Activated CD4-positive, alpha-beta memory T cell treated with anti-CD3 and anti-CD28 coated beads for 36 hours (primary cell): ENCODE measurements around the gene AURKB. TPM values are rescaled to one million over a fixed set of nuclear protein-coding genes. Genes with fewer than 3 reads are reported as not detected.
"Not testable (repeated sequence)": the region's sequence is repeated elsewhere in the genome, so short reads cannot be mapped to it uniquely, and the experiment has no call there.

Experiments
- CTCF ChIA-PET: fragments of 350-600 bp; sonication (Branson Sonifier 250); formaldehyde crosslinking; loops from one replicate; lab custom pipeline; 2021; ENCODE audit warnings: antibody characterized with exemption, inconsistent platforms; lab: Charles Lee
- POLR2A ChIA-PET: fragments of 350-600 bp; sonication (Branson Sonifier 250); formaldehyde crosslinking; loops from one replicate; lab custom pipeline; 2021; ENCODE audit warnings: antibody characterized with exemption; lab: Charles Lee
- DNase-seq: peaks from one replicate; pipeline ENCODE4 v3.0.0-alpha.2; 2020
- H3K27ac Mint-ChIP-seq: one replicate; pipeline ENCODE4 v1.8.0; 2021; ENCODE audit warnings: mixed read lengths
- H3K27me3 Mint-ChIP-seq: one replicate; pipeline ENCODE4 v1.8.0; 2021; ENCODE audit warnings: mixed read lengths
- H3K36me3 Mint-ChIP-seq: one replicate; pipeline ENCODE4 v1.8.0; 2021; ENCODE audit warnings: mixed read lengths
- H3K4me1 Mint-ChIP-seq: one replicate; pipeline ENCODE4 v1.8.0; 2021; ENCODE audit warnings: low read depth, mixed read lengths
- H3K4me3 Mint-ChIP-seq: one replicate; pipeline ENCODE4 v1.8.0; 2021; ENCODE audit warnings: mild to moderate bottlenecking, mixed read lengths
- H3K9me3 Mint-ChIP-seq: one replicate; pipeline ENCODE4 v1.8.0; 2021; ENCODE audit warnings: mixed read lengths
- intact Hi-C: fragments of 100-400 bp; cut with micrococcal nuclease; formaldehyde crosslinking; loops from one replicate; pipeline ENCODE4 v1.15.1; 2023
- total RNA-seq, 2 experiments: library from RNA; stranded (reverse); gene quantifications; one replicate each; pipeline ENCODE4 v1.2.3, GENCODE V29; 2021

AURKB gene
- total RNA-seq, 2 experiments from 2014 or later = 184 TPM

DNA sequence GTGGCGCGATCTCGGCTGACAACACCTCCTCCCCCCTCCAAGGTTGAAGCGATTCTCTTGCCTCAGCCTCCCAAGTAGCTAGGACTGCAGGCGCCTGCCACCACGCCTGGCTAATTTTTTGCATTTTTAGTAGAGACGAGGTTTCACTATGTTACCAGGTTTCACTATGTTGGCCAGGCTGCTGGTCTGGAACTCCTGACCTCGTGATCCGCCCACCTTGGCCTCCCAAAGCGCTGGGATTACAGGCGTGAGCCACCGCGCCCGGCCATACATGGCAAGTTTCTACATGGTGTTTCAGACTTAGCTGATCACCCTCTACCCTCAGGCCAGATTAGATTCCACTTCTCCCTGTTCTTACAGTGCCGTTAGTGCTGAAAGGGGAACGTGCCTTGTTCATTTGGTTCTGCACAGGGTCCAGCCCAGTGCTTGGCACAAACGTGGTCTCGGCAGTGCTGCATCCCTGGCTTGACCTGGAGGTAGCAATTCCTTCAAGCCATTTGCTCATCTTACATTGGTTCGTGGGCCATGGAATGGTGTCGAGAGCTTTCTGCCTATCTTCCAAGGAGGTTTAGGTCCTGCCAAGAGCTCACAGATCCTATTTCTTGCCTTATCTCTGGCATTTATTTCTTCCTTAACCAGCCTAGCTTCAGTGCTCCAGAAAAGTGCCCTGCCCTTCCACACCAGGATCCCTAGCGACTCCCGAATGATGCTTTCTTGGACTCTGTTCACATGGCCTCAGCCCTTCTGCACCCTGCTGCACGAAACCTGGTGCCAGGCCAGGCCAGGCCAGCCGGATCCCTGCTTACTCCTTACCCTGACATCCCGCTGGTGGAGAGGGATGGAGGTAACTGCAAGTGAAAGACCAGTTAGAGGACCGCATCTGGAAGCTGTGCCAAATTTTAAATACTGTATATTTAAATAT, 14.8 kb upstream of the AURKB start:
- peaks cover 42% of the 10 kb centered on the region for H3K4me1 Mint-ChIP-seq
- intact Hi-C loops = loop anchor here (5.0 kb wide), 1 partner anchor 53 kb away; no protein-coding TSS in a partner anchor
- peaks cover 14% of the 10 kb centered on the region for H3K27me3 Mint-ChIP-seq
- H3K4me3 Mint-ChIP-seq = no peak overlapping the region
- CTCF ChIA-PET = interaction anchor here (0.7 to 6.4 kb wide), 8 partner anchors 15 to 106 kb away, joined by 3 to 48 read pairs (median 4); partner anchors contain the start of genes AURKB and BORCS6
- no peak for DNase-seq
- POLR2A ChIA-PET = interaction anchor here (0.7 to 7.9 kb wide), 10 partner anchors 10 to 105 kb away, joined by 3 to 134 read pairs (median 6); partner anchors contain the start of genes AURKB, BORCS6, CTC1 and PFAS
- H3K36me3 Mint-ChIP-seq = peaks cover 51% of the 10 kb centered on the region
- peak overlapping the region; percentile 62 for H3K27ac Mint-ChIP-seq
- peaks cover 2% of the 10 kb centered on the region for H3K9me3 Mint-ChIP-seq

DNA sequence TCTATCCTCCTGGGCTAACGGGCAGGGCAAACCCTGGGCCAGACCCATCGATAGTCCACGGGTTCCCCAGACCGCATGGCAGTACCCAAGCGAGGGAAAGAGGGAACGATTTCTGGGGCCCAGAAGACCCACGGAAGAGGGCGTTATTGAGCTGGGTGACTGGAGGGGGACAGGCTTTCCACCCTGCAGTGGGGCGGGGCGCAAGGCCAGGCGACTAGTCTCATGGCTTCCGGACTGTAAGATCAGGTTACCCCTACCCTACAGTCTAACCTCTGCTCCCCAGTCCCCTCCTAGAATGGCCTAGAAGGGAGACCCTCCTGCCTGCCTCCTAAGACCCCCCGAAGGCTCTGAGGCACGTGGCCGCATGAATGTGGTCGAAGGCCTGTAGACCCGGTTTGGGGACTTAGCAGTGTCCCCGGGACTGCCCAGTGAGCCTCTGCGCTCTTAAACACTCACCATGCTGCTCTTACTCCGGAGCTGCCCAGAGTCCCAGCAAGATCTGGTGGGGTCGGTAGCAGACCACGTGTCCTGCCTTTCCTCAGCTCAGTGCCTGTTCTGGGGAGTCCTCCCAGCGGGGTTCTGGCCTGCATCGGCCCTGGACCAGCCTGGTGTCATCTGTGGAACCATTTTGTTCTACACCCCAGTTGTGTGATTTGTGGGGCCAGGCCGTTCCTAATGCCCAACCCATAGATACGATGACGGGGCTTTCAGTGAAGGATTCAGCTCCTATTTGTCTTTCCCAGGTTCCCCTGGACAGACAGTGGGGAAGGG, 13.2 kb upstream of the AURKB start:
- Mint-ChIP-seq H3K36me3 (peaks cover 38% of the 10 kb centered on the region), H3K27ac (peak overlapping the region; percentile 98), H3K4me1 (peaks cover 47% of the 10 kb centered on the region), H3K4me3 (peak overlapping the region; percentile 98), H3K27me3 (peaks cover 14% of the 10 kb centered on the region), H3K9me3 (peaks cover 2% of the 10 kb centered on the region)
- ChIA-PET POLR2A (interaction anchor here (0.6 to 7.9 kb wide), 9 partner anchors 14 to 160 kb away, joined by 3 to 134 read pairs (median 18); partner anchors contain the start of genes AURKB, BORCS6, CTC1 and PFAS), CTCF (interaction anchor here (0.6 to 6.4 kb wide), 11 partner anchors 19 to 149 kb away, joined by 3 to 48 read pairs (median 5); partner anchors contain the start of genes BORCS6, CTC1, PFAS and SLC25A35)
- intact Hi-C loops = loop anchor here (2.0 to 5.0 kb wide), 3 partner anchors 51 to 67 kb away; partner anchors contain the start of gene RANGRF
- peak; percentile 72 for DNase-seq

DNA sequence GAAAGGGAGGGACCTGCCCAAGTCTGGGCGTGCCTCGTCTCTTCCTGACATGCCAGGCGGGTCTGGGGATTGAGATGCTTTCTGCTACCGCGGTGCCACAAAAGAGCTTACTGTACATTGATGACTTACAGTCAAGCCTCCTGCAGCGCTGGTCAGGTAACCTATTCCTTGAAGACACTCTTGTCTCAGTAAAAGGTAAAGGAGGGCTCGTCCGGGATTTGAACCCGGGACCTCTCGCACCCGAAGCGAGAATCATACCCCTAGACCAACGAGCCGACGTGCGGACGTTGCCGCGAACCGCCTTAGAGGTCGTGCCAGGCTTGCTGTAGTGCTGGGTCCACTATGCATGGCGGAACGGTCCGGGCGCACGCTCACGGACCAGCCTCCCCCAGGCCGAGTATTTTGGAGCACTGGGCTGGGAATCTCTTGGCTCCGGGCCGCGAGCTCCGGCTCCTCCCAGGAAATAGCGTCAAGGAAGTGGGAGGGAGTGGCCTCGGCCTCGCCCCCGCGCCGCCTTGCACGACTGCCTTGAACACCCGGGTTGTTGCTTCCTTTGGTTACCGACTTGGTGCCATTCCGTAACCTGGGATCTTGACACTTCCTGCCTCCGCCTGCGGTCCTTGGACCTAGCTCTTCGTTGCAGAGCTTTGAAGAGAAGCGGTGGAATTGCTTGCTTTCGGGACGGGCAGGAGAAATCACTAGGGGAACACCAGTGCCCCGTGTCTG, 12.4 kb upstream of the AURKB start:
- Mint-ChIP-seq H3K27me3 (peaks cover 14% of the 10 kb centered on the region), H3K27ac (peak overlapping the region; percentile 98), H3K4me3 (peak overlapping the region; percentile 98), H3K9me3 (peaks cover 2% of the 10 kb centered on the region), H3K36me3 (peaks cover 34% of the 10 kb centered on the region), H3K4me1 (peaks cover 47% of the 10 kb centered on the region)
- intact Hi-C loops = loop anchor here (1.0 to 5.0 kb wide), 8 partner anchors 25 to 102 kb away; partner anchors contain the start of gene RANGRF
- POLR2A ChIA-PET = interaction anchor here (0.6 to 7.9 kb wide), 12 partner anchors 13 to 161 kb away, joined by 3 to 134 read pairs (median 10); partner anchors contain the start of genes AURKB, BORCS6, CTC1 and PFAS
- DNase-seq = peak; percentile 94
- CTCF ChIA-PET = interaction anchor here (0.6 to 6.4 kb wide), 9 partner anchors 20 to 148 kb away, joined by 3 to 48 read pairs (median 4); partner anchors contain the start of genes BORCS6, CTC1, PFAS and SLC25A35

DNA sequence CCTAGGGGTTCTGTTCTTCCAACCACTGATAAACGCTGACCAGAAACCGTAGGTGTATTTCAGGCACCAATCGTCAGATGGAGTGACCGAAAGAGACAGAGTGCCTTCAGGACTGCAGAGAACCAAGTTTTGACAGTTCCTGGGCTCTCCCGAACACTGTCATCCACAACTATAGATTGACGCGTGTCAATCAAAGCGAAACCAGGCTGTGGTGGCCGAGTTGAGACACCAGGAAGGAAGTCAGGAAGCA, 11.9 kb upstream of the AURKB start:
- Mint-ChIP-seq H3K4me3 (peak overlapping the region; percentile 98), H3K4me1 (peaks cover 44% of the 10 kb centered on the region), H3K27me3 (peaks cover 14% of the 10 kb centered on the region), H3K9me3 (peaks cover 2% of the 10 kb centered on the region), H3K27ac (peak overlapping the region; percentile 98), H3K36me3 (peaks cover 29% of the 10 kb centered on the region)
- CTCF ChIA-PET = interaction anchor here (1.2 to 6.4 kb wide), 7 partner anchors 12 to 103 kb away, joined by 4 to 48 read pairs (median 6); partner anchors contain the start of genes AURKB, BORCS6, CTC1 and PFAS
- POLR2A ChIA-PET = interaction anchor here (0.6 to 7.9 kb wide), 11 partner anchors 13 to 103 kb away, joined by 3 to 134 read pairs (median 18); partner anchors contain the start of genes AURKB, BORCS6, CTC1 and PFAS
- intact Hi-C loops = loop anchor here (1.0 to 5.0 kb wide), 8 partner anchors 25 to 102 kb away; partner anchors contain the start of gene RANGRF
- peak; percentile 87 for DNase-seq

DNA sequence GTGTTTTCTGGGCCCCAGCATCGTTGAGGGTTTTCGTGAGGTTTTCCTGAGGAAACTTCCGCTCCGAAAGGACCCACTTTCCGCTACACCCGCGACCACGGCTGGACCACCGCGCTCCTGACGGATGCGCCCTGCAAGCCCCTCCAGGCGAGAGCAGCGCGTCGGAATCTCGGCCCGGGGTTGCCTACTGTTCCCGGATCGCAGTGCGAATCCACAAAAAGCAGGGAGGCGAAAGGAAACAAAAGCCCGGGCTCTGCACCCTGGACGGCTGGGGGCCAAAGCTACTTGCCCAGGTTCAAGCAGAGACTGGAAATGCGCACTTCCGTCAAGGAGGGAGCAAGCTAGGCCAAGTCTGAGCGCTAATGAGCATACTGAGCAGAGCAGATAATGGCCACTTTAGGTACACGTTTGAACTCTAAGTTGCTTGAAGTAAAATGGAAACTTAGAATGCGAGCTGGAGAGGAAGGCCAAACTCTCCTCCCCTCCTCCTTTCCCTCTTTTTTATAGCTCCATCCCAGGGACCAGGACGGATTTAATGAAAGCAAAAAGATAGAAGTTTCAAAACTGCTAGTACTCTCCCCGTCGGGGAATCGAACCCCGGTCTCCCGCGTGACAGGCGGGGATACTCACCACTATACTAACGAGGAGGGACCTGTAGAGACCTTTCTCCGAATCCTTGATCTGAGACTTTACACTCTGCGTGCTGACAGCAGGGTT, 11.4 kb upstream of the AURKB start:
- intact Hi-C loops = loop anchor here (1.0 to 5.0 kb wide), 9 partner anchors 12 to 102 kb away; partner anchors contain the start of genes AURKB and RANGRF
- Mint-ChIP-seq H3K4me1 (peaks cover 39% of the 10 kb centered on the region), H3K27ac (peak overlapping the region; percentile 98), H3K27me3 (peaks cover 14% of the 10 kb centered on the region), H3K4me3 (peak overlapping the region; percentile 98), H3K9me3 (peaks cover 2% of the 10 kb centered on the region), H3K36me3 (peaks cover 25% of the 10 kb centered on the region)
- POLR2A ChIA-PET = interaction anchor here (0.7 to 7.9 kb wide), 12 partner anchors 9 to 102 kb away, joined by 3 to 134 read pairs (median 10); partner anchors contain the start of genes AURKB, BORCS6, CTC1 and PFAS
- CTCF ChIA-PET = interaction anchor here (0.6 to 6.4 kb wide), 9 partner anchors 11 to 162 kb away, joined by 3 to 48 read pairs (median 6); partner anchors contain the start of genes AURKB, BORCS6, CTC1 and PFAS
- peak; percentile 93 for DNase-seq

DNA sequence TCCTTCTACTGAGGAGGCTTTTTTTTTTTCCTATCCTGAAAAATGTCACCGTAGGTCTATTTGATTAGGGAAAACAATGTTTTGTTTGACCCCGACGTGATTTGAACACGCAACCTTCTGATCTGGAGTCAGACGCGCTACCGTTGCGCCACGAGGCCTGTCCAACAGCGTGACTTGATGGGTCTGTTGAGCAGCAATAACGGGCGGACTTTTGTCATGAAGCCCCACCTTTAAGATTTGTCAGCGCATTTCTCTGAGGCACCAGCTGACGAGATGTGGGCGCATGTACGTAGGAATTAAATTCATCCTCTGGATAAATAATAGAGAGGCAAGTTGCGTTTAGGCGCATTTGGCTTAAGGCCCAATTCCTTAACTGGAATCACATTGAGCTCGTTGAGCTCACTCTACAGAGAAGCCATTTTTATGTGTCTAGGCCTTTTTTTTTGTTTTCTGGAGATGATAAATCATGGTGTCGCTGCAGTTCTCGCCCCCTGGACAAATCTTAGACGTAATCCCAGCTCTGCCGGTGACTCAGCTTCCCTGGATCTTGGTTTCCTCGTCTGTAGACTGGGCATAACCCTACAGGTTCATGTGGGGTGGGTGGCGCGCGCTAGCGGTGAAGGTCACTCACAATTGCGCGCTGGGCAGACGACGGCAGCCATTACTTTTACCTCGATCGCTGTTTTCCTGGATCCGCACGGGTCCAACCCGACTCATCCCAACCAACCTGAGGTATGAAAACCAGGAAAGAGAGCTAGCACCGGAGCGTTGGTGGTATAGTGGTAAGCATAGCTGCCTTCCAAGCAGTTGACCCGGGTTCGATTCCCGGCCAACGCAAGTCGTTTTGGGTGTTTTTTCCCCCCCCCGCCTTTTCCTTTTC, 10.6 kb upstream of the AURKB start:
- peaks cover 2% of the 10 kb centered on the region for H3K9me3 Mint-ChIP-seq
- intact Hi-C loops = loop anchor here (1.0 to 5.0 kb wide), 2 partner anchors 11 to 49 kb away; partner anchors contain the start of gene AURKB

DNA sequence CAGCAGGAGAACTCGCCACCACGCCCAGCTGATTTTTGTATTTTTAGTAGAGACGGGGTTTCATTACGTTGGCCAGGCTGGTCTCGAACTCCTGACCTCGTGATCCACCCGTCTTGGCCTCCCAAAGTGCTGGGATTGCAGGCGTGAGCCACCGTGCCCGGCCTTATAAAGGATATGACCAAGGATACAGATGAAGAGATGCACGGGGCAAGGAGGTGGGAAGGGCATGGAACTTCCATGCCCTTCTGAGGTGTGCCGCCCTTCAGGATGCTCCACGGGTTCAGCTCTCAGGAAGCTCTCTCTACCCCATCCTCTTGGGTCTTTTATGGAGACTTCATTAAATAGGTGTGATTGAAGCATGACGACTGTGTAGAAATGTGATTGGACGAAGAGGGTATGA, 3.6 kb upstream of the AURKB start:
- CTCF ChIA-PET, H3K27me3 Mint-ChIP-seq, DNase-seq, H3K27ac Mint-ChIP-seq, intact Hi-C loops, POLR2A ChIA-PET, H3K9me3 Mint-ChIP-seq, H3K4me3 Mint-ChIP-seq: not testable (repeated sequence)
- Mint-ChIP-seq H3K36me3 (peaks cover 13% of the 10 kb centered on the region), H3K4me1 (peaks cover 13% of the 10 kb centered on the region)

More for the DNA sequence above, 10.6 kb upstream of the AURKB start:
- Mint-ChIP-seq H3K27ac (peak overlapping the region; percentile 98), H3K36me3 (peaks cover 18% of the 10 kb centered on the region), H3K4me3 (peak overlapping the region; percentile 98), H3K4me1 (peaks cover 32% of the 10 kb centered on the region), H3K27me3 (peaks cover 14% of the 10 kb centered on the region)
- CTCF ChIA-PET = interaction anchor here (0.6 to 6.4 kb wide), 8 partner anchors 11 to 163 kb away, joined by 3 to 48 read pairs (median 6); partner anchors contain the start of genes AURKB, BORCS6, CTC1 and PFAS
- peak; percentile 95 for DNase-seq
- POLR2A ChIA-PET = interaction anchor here (0.6 to 7.9 kb wide), 13 partner anchors 8 to 1251 kb away, joined by 3 to 134 read pairs (median 6); partner anchors contain the start of genes AURKB, BORCS6, CTC1 and PFAS

DNA sequence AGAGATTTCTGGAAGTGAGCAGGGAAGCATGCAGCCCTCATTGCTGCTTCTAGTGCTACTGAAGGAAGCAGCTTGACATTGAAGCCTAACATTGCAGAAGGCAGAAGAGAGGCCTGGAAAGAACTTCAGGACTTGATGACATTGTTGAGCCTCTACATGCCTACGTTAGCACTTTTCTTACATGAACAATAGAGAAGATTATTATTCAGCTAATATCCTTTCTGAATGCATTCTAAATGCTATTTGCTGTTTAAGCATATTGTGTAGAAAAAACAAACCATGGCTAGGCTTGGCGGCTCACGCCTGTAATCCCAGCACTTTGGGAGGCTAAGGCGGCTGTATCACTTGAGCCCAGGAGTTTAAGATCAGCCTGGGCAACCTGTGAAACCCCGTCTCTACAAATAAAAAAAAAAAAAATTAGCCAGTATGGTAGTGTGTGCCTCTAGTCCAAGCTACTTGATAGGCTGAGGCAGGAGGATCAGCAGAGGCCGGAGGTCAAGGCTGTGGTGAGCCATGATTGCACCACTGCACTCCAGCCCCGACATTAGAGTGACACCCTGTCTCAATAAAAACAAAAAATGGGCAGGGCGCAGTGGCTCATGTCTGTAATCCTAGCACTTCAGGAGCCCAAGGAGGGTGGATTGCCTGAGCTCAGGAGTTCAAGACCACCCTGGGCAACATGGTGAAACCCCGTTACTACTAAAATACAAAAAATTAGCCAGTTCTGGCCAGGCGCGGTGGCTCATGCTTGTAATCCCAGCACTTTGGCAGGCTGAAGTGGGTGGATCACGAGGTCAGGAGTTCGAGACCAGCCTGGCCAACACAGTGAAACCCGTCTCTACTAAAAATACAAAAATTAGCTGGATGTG, 2.2 kb upstream of the AURKB start:
- Mint-ChIP-seq H3K4me1 (peaks cover 18% of the 10 kb centered on the region), H3K27ac (no peak overlapping the region)
- intact Hi-C loops = no loop called here

More for the DNA sequence above, 2.2 kb upstream of the AURKB start:
- no peaks in the 10 kb centered on the region for H3K27me3 Mint-ChIP-seq
- ChIA-PET CTCF (interaction anchor here (1.1 kb wide), 2 partner anchors 28 to 91 kb away, joined by 3 read pairs; no protein-coding TSS in a partner anchor), POLR2A (interaction anchor here (1.2 to 1.3 kb wide), 2 partner anchors 9 to 20 kb away, joined by 3 read pairs; no protein-coding TSS in a partner anchor)
- no peaks in the 10 kb centered on the region for H3K9me3 Mint-ChIP-seq
- no peak for DNase-seq
- no peak overlapping the region for H3K4me3 Mint-ChIP-seq
- H3K36me3 Mint-ChIP-seq = peaks cover 17% of the 10 kb centered on the region
